Measurements from ENCODE around the gene BPTF.

- TF ChIP-seq CTCF (IDR thresholded peaks at IDR 0.05) = no peak
- TF ChIP-seq EZH2 (IDR thresholded peaks at IDR 0.05; ENCODE audit: borderline replicate concordance, insufficient read depth, low read depth, low read length, poor library complexity, severe bottlenecking) = no peak
These were observed 77.4 kb downstream of the BPTF start for GRCh38 chr17:67902511-67903231.

Data from B cell (primary cell).